Retinal pigment epithelial cell (primary cell): ENCODE results near the gene NRM.

Experiments
- DNase-seq: peaks from one replicate; pipeline ENCODE4 v3.0.0-alpha.2; 2010; ENCODE audit warnings: low read depth
- H3K4me3 ChIP-seq: 2 replicates; pipeline ENCODE4 v1.5.1; 2011; ENCODE audit warnings: mild to moderate bottlenecking, low read length, control low read depth, moderate library complexity
- CTCF ChIP-seq: conservative IDR thresholded peaks from 2 replicates; pipeline ENCODE4 v1.5.1; 2011; ENCODE audit warnings: low read depth, low read length, control low read depth, inconsistent platforms

The NRM gene

GRCh38 chr6:30717129-30717844 is 26.5 kb upstream of the NRM start, which contains the start of gene MDC1:
Gene MDC1, minus strand, starts transcription at chr6:30717281. Its CDS starts 2,106 bp downstream, at chr6:30715175.
- H3K4me3 ChIP-seq: peak within 1 kb of the TSS; percentile 81
- DNase-seq: peak; percentile 100
- TF ChIP-seq CTCF: peak; percentile 31

GRCh38 chr6:30716879-30717128 is 26.0 kb upstream of the NRM start:
- no peak for TF ChIP-seq CTCF
- peak overlapping the region; percentile 81 for H3K4me3 ChIP-seq
- DNase-seq: no peak

GRCh38 chr6:30714263-30714662 is 23.5 kb upstream of the NRM start:
- DNase-seq: no peak
- no peak for TF ChIP-seq CTCF
- H3K4me3 ChIP-seq: no peak overlapping the region

GRCh38 chr6:30712441-30712945 is 21.7 kb upstream of the NRM start:
- TF ChIP-seq CTCF: no peak
- H3K4me3 ChIP-seq: no peak overlapping the region
- no peak for DNase-seq

GRCh38 chr6:30711758-30712380 is 21.1 kb upstream of the NRM start:
- no peak overlapping the region for H3K4me3 ChIP-seq
- DNase-seq: no peak
- no peak for TF ChIP-seq CTCF

- no peak for DNase-seq
- H3K4me3 ChIP-seq: no peak overlapping the region
- no peak for TF ChIP-seq CTCF
These were observed 18.5 kb upstream of the NRM start for GRCh38 chr6:30709101-30709868.
